ENCODE data around the gene ZNHIT2.
A peak's percentile ranks its signal among the peaks of the same experiment; 100 is the strongest.

The ZNHIT2 gene

DNA sequence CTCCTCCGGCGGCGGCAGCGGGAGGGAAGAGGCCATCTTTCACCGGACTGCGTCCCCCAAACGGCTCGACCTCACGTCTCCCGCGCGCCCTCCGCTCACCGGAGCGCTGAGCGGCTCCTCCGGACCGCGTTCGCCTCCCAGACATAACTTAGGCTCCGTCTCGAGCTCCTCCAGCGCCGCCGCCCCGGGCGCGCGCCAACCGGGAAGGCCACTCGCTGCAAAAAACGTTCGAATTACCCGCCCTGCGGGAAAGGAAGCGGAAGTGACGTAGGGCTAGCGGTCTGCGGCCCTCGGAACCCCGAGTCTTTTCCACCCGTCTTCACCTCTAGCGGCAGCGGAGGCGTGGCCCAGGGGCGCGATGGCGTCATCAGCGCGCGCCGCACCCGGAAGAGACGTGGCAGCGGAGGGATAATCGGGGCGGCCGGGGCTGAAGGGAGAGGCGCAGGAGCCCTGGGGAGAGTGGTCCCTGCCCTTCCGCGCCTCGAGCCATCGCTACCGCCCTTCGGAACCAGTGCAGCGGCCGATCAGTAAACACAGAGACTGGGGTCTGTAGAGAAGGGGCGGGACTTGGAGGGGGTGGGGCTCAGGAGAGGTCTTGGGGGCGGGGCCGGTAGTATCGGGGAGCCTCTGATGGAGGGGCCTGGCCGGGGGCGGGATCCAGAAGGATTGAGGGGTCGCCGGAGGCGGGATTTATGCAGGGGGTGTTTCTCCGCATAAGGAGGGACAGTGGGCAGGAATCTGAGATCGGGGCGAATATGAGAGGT is 33.5 kb downstream of the ZNHIT2 start, which contains the start of the genes CDCA5 and ZFPL1:
CDCA5 (minus strand) TSS at position 207 of the 764 bp plus-strand sequence; CDS start at position 145, 62 bp downstream.
ZFPL1 (plus strand) TSS at position 389 of the 764 bp plus-strand sequence. CDS start 477 bp downstream, outside the sequence.
- Histone ChIP-seq H3K9me3 (ENCODE audit: control insufficient read depth in 2 of 2, low read length in 2 of 2) (no peaks in the 10 kb centered on the region), H3K4me3 (ENCODE audit: low read length in 2 of 2) (peak within 1 kb of the TSS; percentile 79 to 85), H3K4me1 (ENCODE audit: control insufficient read depth, insufficient read depth, low read length) (peaks cover 21% of the 10 kb centered on the region), H3K9ac (ENCODE audit: low read length in 2 of 2) (peak within 1 kb of the TSS; percentile 77 to 88), H3K36me3 (ENCODE audit: control insufficient read depth in 2 of 2, insufficient read depth in 2 of 2, low read length in 2 of 2) (peaks cover 27 to 32% of the 10 kb centered on the region in 2 donors), H3K27ac (ENCODE audit: low read length) (peak within 1 kb of the TSS; percentile 80), H3K27me3 (ENCODE audit: control insufficient read depth in 1 of 2, insufficient read depth in 2 of 2, low read length in 2 of 2) (no peaks in the 10 kb centered on the region)

DNA sequence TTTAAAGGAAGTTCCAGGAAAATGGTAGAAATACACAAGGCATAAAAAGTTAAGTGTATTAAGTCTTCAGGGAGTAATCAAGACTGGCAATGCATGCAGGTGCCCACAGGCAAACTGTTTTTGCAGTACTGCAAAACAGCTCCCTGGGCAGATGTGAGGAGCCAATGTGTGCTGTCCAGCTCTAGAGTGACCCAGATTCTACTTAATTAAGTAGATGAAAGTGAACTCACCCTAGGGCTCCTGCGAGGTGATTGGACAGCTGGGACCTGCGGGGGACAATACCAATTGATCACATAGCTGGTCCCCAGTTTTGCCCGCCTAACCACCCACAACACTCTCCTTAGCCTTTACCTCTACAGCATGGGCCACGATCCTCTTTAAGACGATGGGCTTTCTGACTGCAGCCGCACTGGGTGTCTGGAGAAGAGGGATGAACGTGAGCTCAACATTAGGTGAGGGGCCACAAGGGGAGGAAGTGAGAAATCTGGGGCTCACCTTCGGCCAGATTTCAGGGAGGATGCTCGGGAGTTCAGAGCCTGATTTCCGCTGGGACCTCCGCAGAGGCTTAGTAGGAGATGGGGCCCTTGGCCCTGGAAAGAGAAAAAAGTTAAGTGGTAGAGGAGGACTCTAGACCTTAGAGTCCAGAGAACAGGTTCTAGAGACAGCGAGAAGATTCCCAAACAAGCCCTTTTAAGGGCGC is 34.2 kb downstream of the ZNHIT2 start:
- peak overlapping the region; percentile 67 to 85 for H3K4me3 ChIP-seq (ENCODE audit: low read length in 2 of 2)
- H3K27me3 ChIP-seq (ENCODE audit: control insufficient read depth in 1 of 2, insufficient read depth in 2 of 2, low read length in 2 of 2), result no peaks in the 10 kb centered on the region
- H3K36me3 ChIP-seq (ENCODE audit: control insufficient read depth in 2 of 2, insufficient read depth in 2 of 2, low read length in 2 of 2), result peaks cover 19 to 26% of the 10 kb centered on the region in 2 donors
- peaks cover 21% of the 10 kb centered on the region for H3K4me1 ChIP-seq (ENCODE audit: control insufficient read depth, insufficient read depth, low read length)
- peak overlapping the region; percentile 80 for H3K27ac ChIP-seq (ENCODE audit: low read length)
- peak overlapping the region in 1 of 2 donors; percentile 77 for H3K9ac ChIP-seq (ENCODE audit: low read length in 2 of 2)
- H3K9me3 ChIP-seq (ENCODE audit: control insufficient read depth in 2 of 2, low read length in 2 of 2), result no peaks in the 10 kb centered on the region

DNA sequence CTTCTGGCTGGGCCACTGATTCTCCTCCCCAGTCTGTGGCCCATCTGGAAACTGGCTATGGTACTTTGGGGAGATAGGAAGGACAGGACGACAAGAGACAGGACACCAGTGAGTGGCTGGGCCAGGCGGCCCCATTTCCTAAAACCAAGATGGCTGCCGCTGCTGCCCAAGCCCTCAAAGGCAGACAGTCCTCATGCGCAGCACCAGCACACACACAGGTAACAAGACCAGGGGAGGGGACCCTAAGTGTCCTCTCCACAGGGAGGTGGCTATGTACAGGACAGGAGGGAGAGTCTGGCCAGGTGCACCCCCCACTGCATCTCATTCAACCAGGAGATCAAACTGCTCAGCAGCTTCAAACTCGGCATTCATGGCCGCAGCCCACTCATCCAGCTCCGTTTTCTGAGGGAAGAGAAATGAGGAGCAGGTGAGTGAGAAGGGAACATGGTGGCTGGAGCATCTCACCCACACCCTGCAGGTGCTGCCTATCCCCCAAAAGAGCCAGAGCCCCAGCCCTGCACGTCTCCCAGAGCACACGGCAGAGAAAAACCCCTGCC is 38.6 kb downstream of the ZNHIT2 start:
- Histone ChIP-seq H3K36me3 (ENCODE audit: control insufficient read depth in 2 of 2, insufficient read depth in 2 of 2, low read length in 2 of 2) (no peaks in the 10 kb centered on the region), H3K27ac (ENCODE audit: low read length) (no peak overlapping the region), H3K4me3 (ENCODE audit: low read length in 2 of 2) (no peak overlapping the region), H3K9ac (ENCODE audit: low read length in 2 of 2) (no peak overlapping the region), H3K4me1 (ENCODE audit: control insufficient read depth, insufficient read depth, low read length) (peaks cover 8% of the 10 kb centered on the region), H3K9me3 (ENCODE audit: control insufficient read depth in 2 of 2, low read length in 2 of 2) (no peaks in the 10 kb centered on the region), H3K27me3 (ENCODE audit: control insufficient read depth in 1 of 2, insufficient read depth in 2 of 2, low read length in 2 of 2) (no peaks in the 10 kb centered on the region)

DNA sequence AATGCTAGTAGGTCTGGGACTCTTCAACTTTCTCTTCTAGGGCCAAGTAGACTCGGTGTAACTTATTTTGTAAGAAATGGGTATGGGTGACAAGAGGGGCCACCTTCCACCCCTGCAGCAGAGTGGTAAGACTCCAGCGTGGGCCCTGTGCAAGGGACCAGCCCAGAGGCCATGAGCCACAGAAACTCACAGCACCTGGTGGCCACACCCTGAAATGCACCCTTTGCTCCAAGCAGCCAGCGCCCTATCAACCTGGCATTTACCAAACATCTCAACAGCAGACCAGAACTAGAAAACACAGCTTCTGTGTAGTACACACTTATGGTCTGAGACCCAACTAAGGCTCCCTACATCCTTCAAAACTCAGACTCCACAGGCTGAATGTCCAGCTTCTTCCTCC is 39.4 kb downstream of the ZNHIT2 start:
- no peak overlapping the region for H3K9ac ChIP-seq (ENCODE audit: low read length in 2 of 2)
- H3K27ac ChIP-seq (ENCODE audit: low read length), result no peak overlapping the region
- H3K4me1 ChIP-seq (ENCODE audit: control insufficient read depth, insufficient read depth, low read length), result peaks cover under 1% of the 10 kb centered on the region
- H3K36me3 ChIP-seq (ENCODE audit: control insufficient read depth in 2 of 2, insufficient read depth in 2 of 2, low read length in 2 of 2), result no peaks in the 10 kb centered on the region
- H3K4me3 ChIP-seq (ENCODE audit: low read length in 2 of 2), result no peak overlapping the region
- no peaks in the 10 kb centered on the region for H3K9me3 ChIP-seq (ENCODE audit: control insufficient read depth in 2 of 2, low read length in 2 of 2)
- H3K27me3 ChIP-seq (ENCODE audit: control insufficient read depth in 1 of 2, insufficient read depth in 2 of 2, low read length in 2 of 2), result no peaks in the 10 kb centered on the region

DNA sequence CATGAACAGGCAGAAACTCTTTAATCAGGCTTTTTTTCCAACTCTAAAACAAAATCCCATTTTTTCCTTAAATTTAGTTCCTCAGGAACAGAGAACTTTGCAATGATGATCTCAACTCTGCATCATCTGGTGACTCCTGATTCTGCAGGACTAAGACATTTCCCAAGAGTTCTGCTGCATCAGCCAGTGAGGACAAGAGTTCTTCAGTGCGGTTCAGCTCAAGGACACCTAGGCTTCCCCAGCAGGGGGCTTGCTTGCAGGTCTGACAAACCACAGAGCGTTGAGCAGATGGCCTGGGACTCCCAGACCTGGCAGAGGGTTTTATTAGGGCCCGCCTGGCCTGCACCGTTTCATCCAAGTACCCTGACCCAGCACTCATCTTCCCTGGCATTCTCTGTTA is 40.0 kb downstream of the ZNHIT2 start:
- Histone ChIP-seq H3K4me1 (ENCODE audit: control insufficient read depth, insufficient read depth, low read length) (no peaks in the 10 kb centered on the region), H3K4me3 (ENCODE audit: low read length in 2 of 2) (no peak overlapping the region), H3K9me3 (ENCODE audit: control insufficient read depth in 2 of 2, low read length in 2 of 2) (no peaks in the 10 kb centered on the region), H3K27me3 (ENCODE audit: control insufficient read depth in 1 of 2, insufficient read depth in 2 of 2, low read length in 2 of 2) (no peaks in the 10 kb centered on the region), H3K36me3 (ENCODE audit: control insufficient read depth in 2 of 2, insufficient read depth in 2 of 2, low read length in 2 of 2) (no peaks in the 10 kb centered on the region), H3K27ac (ENCODE audit: low read length) (no peak overlapping the region), H3K9ac (ENCODE audit: low read length in 2 of 2) (no peak overlapping the region)

DNA sequence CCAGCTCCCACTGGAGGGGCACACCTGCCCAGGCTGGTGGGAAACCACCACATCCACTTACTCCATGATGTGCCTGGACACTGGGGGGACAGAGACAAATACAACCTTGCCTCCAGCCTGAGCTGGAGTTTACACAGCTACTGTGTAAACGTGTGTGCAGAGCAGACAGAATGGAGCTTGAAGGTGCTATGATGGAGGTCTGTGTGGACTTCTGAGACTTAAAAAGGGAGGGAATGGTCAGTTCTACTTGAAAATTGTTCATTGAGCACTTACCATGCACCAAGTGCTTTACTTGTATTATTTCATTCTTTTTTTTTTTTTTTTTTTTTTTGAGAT is 44.9 kb downstream of the ZNHIT2 start:
- no peak overlapping the region for H3K9ac ChIP-seq (ENCODE audit: low read length in 2 of 2)
- no peaks in the 10 kb centered on the region for H3K27me3 ChIP-seq (ENCODE audit: control insufficient read depth in 1 of 2, insufficient read depth in 2 of 2, low read length in 2 of 2)
- H3K9me3 ChIP-seq (ENCODE audit: control insufficient read depth in 2 of 2, low read length in 2 of 2), result no peaks in the 10 kb centered on the region

DNA sequence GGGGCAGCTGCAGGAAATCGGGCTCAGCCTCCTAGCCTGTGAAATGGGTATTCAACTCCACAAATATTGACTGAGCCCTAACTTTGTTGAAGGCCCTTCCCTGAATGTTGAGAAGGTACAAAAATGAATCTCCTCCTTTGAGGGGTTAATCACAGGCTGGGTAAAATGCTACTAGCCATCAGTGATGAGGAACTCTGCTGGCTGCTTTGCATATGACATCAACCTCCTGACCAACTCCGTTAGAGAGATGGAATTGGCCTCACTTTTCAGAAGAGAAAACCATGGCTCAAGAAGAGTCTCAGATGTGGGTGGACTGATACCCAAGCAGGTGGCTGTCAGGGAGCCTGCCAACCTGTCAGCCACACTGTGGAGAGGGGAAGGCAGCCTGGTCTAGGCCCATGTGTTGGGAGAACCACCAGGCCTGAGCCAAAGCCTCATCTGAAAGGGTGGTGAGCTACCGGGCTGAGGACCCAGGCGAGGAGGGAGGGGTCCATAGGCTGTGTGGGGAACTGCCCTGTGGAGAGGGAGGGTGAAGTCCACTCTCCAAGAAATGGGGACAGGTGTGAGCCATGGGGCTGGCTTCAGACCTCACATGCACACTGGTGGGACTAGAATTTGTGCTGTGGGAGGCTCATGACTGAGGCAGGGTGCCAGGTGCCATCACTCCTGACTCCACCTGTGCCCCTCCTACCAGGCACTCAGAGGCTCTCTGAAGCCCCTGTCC is 45.4 kb downstream of the ZNHIT2 start:
- no peaks in the 10 kb centered on the region for H3K9me3 ChIP-seq (ENCODE audit: control insufficient read depth in 2 of 2, low read length in 2 of 2)
- no peak overlapping the region for H3K4me3 ChIP-seq (ENCODE audit: low read length in 2 of 2)
- H3K4me1 ChIP-seq (ENCODE audit: control insufficient read depth, insufficient read depth, low read length), result no peaks in the 10 kb centered on the region
- no peaks in the 10 kb centered on the region for H3K27me3 ChIP-seq (ENCODE audit: control insufficient read depth in 1 of 2, insufficient read depth in 2 of 2, low read length in 2 of 2)
- H3K36me3 ChIP-seq (ENCODE audit: control insufficient read depth in 2 of 2, insufficient read depth in 2 of 2, low read length in 2 of 2), result no peaks in the 10 kb centered on the region
- no peak overlapping the region for H3K27ac ChIP-seq (ENCODE audit: low read length)
- H3K9ac ChIP-seq (ENCODE audit: low read length in 2 of 2), result no peak overlapping the region

More for the DNA sequence above, 44.9 kb downstream of the ZNHIT2 start:
- no peak overlapping the region for H3K4me3 ChIP-seq (ENCODE audit: low read length in 2 of 2)
- H3K36me3 ChIP-seq (ENCODE audit: control insufficient read depth in 2 of 2, insufficient read depth in 2 of 2, low read length in 2 of 2), result no peaks in the 10 kb centered on the region
- H3K27ac ChIP-seq (ENCODE audit: low read length), result no peak overlapping the region
- no peaks in the 10 kb centered on the region for H3K4me1 ChIP-seq (ENCODE audit: control insufficient read depth, insufficient read depth, low read length)

DNA sequence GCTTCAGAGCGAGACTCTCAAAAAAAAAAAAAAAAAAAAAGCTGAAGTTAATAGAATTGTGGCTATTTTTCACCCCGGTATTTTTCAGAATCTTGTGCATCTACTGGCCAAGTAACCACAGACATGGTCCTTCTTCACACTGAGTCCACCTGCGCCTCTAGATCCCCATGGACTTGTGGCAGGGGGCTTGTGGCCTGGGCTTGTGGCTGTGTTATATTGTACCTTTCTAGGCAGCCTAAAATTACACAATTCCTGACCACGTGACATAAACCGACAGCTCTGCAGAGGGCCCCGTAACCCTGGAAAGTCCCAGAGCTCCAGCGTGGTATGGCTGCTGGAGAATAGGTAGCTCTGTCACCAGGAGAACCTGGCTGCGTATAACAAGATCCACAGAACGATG is 48.3 kb downstream of the ZNHIT2 start:
- Histone ChIP-seq H3K27me3 (ENCODE audit: control insufficient read depth in 1 of 2, insufficient read depth in 2 of 2, low read length in 2 of 2) (no peaks in the 10 kb centered on the region), H3K9ac (ENCODE audit: low read length in 2 of 2) (no peak overlapping the region), H3K4me1 (ENCODE audit: control insufficient read depth, insufficient read depth, low read length) (no peaks in the 10 kb centered on the region), H3K9me3 (ENCODE audit: control insufficient read depth in 2 of 2, low read length in 2 of 2) (no peaks in the 10 kb centered on the region), H3K36me3 (ENCODE audit: control insufficient read depth in 2 of 2, insufficient read depth in 2 of 2, low read length in 2 of 2) (no peaks in the 10 kb centered on the region), H3K27ac (ENCODE audit: low read length) (no peak overlapping the region), H3K4me3 (ENCODE audit: low read length in 2 of 2) (no peak overlapping the region)

DNA sequence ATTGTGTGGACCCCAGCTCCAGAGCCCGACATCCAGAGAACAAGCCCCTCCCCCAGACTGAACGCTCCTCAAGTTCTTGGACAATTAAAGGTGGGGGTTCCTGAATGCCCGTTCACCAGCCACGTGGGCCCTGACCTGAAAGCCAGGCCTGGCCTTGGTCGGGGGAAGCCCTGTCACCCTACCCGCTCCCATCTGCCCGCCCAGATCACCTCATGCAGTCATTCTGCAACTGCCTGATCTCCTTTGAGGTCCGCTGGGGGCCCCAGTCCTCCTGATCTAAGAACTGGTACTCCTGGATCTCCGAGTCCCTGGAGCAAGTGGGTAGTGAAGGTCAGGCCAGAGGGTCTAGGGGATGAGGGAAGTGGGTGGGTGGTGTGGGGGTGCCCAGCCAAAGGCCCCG is 50.1 kb downstream of the ZNHIT2 start:
- no peaks in the 10 kb centered on the region for H3K27me3 ChIP-seq (ENCODE audit: control insufficient read depth in 1 of 2, insufficient read depth in 2 of 2, low read length in 2 of 2)
- no peak overlapping the region for H3K9ac ChIP-seq (ENCODE audit: low read length in 2 of 2)
- no peak overlapping the region for H3K27ac ChIP-seq (ENCODE audit: low read length)
- no peaks in the 10 kb centered on the region for H3K9me3 ChIP-seq (ENCODE audit: control insufficient read depth in 2 of 2, low read length in 2 of 2)
- no peaks in the 10 kb centered on the region for H3K4me1 ChIP-seq (ENCODE audit: control insufficient read depth, insufficient read depth, low read length)
- H3K36me3 ChIP-seq (ENCODE audit: control insufficient read depth in 2 of 2, insufficient read depth in 2 of 2, low read length in 2 of 2), result no peaks in the 10 kb centered on the region
- H3K4me3 ChIP-seq (ENCODE audit: low read length in 2 of 2), result no peak overlapping the region

DNA sequence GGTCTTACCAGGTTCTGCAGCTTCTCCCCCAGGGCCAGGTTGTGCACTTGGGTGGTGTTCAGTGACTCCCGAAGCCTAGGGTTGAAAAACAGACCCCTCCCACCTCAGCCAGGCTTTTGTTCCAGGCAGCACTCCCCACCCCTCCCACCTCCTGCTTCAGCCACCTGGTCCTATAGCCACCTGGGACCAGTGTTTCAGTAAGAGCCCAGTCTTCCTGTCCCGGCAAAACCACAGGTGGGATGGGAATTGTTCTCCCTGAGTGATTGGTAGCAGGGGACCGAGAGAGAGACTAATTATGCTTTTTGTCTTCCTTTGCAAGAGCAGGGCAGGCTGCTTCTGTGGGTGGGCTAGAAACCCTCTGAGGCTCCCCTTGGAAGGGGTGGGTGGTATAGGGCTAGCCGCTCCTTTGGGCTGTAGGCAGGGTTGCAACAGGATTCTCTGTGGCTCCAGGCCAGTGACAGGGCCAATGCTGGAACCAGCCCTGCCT is 50.7 kb downstream of the ZNHIT2 start:
- Histone ChIP-seq H3K4me1 (ENCODE audit: control insufficient read depth, insufficient read depth, low read length) (no peaks in the 10 kb centered on the region), H3K27me3 (ENCODE audit: control insufficient read depth in 1 of 2, insufficient read depth in 2 of 2, low read length in 2 of 2) (no peaks in the 10 kb centered on the region), H3K9me3 (ENCODE audit: control insufficient read depth in 2 of 2, low read length in 2 of 2) (no peaks in the 10 kb centered on the region), H3K27ac (ENCODE audit: low read length) (no peak overlapping the region), H3K4me3 (ENCODE audit: low read length in 2 of 2) (no peak overlapping the region), H3K36me3 (ENCODE audit: control insufficient read depth in 2 of 2, insufficient read depth in 2 of 2, low read length in 2 of 2) (no peaks in the 10 kb centered on the region), H3K9ac (ENCODE audit: low read length in 2 of 2) (no peak overlapping the region)
